CD4-positive, alpha-beta memory T cell (primary cell): ENCODE measurements around the gene LONP2. TPM values are rescaled to one million over a fixed set of nuclear protein-coding genes. Genes with fewer than 3 reads are reported as not detected.
"Not testable (repeated sequence)": the region's sequence is repeated elsewhere in the genome, so short reads cannot be mapped to it uniquely, and the experiment has no call there.

Source experiments
- CTCF ChIA-PET: fragments of 350-600 bp; sonication (Branson Sonifier 250); formaldehyde crosslinking; loops from one replicate; lab custom pipeline; 2021; ENCODE audit warnings: inconsistent platforms; ENCODE audit not compliant: partially characterized antibody; lab: Charles Lee
- POLR2A ChIA-PET: fragments of 350-600 bp; sonication (Branson Sonifier 250); formaldehyde crosslinking; loops from one replicate; lab custom pipeline; 2021; ENCODE audit not compliant: partially characterized antibody; lab: Charles Lee
- DNase-seq, 5 donors: peaks; one replicate each; pipeline versions ENCODE4 v3.0.0 to v3.0.0-alpha.2; 2020 to 2022; ENCODE audit warnings: mixed read lengths in 1 of 5
- H3K27ac ChIP-seq: one replicate; pipeline ENCODE4 v1.7.0; 2013; ENCODE audit warnings: low read depth, low read length
- H3K27me3 ChIP-seq: 2 replicates; pipeline ENCODE4 v1.7.0; 2013; ENCODE audit warnings: mild to moderate bottlenecking, low read length, moderate library complexity; ENCODE audit not compliant: insufficient read depth
- H3K36me3 ChIP-seq: 2 replicates; pipeline ENCODE4 v1.7.0; 2013; ENCODE audit warnings: mild to moderate bottlenecking, low read length, moderate library complexity; ENCODE audit not compliant: insufficient read depth
- H3K4me1 ChIP-seq: 2 replicates; pipeline ENCODE4 v1.7.0; 2013; ENCODE audit warnings: mild to moderate bottlenecking, low read length, moderate library complexity; ENCODE audit not compliant: insufficient read depth
- H3K4me3 ChIP-seq, 2 donors: one replicate each; pipeline ENCODE4 v1.7.0; 2013; ENCODE audit warnings: low read length in 2 of 2, mild to moderate bottlenecking in 1 of 2
- H3K9me3 ChIP-seq, 2 donors: one replicate each; pipeline ENCODE4 v1.7.0; 2013; ENCODE audit warnings: low read length in 2 of 2, control low read depth in 1 of 2; ENCODE audit not compliant: control insufficient read depth in 1 of 2
- H3K27ac Mint-ChIP-seq, 7 donors: one replicate each; pipeline ENCODE4 v1.8.0; 2020 to 2021; ENCODE audit warnings: mixed read lengths in 7 of 7, mild to moderate bottlenecking in 6 of 7, inconsistent platforms in 3 of 7, moderate library complexity in 3 of 7
- H3K27me3 Mint-ChIP-seq, 2 donors: one replicate each; pipeline ENCODE4 v1.8.0; 2020 to 2021; ENCODE audit warnings: mixed read lengths in 2 of 2
- H3K36me3 Mint-ChIP-seq, 2 donors: one replicate each; pipeline ENCODE4 v1.8.0; 2020 to 2021; ENCODE audit warnings: mixed read lengths in 2 of 2, inconsistent platforms in 1 of 2, mild to moderate bottlenecking in 1 of 2
- H3K4me1 Mint-ChIP-seq, 4 donors: one replicate each; pipeline ENCODE4 v1.8.0; 2020 to 2021; ENCODE audit warnings: mixed read lengths in 4 of 4, mild to moderate bottlenecking in 1 of 4
- H3K4me3 Mint-ChIP-seq, 8 donors: one replicate each; pipeline ENCODE4 v1.8.0; 2020 to 2021; ENCODE audit warnings: mixed read lengths in 8 of 8, mild to moderate bottlenecking in 7 of 8, moderate library complexity in 6 of 8, inconsistent platforms in 3 of 8
- H3K9me3 Mint-ChIP-seq, 8 donors: one replicate each; pipeline ENCODE4 v1.8.0; 2020 to 2021; ENCODE audit warnings: mixed read lengths in 8 of 8, mild to moderate bottlenecking in 5 of 8, inconsistent platforms in 3 of 8, moderate library complexity in 1 of 8
- intact Hi-C: fragments of 100-400 bp; cut with micrococcal nuclease; formaldehyde crosslinking; loops from one replicate; pipeline ENCODE4 v1.15.1; 2023
- polyA plus RNA-seq, 2 donors: library from polyadenylated mRNA; unstranded; fragments of 300-500 nt; fragmentation: Illumina TruSeq; gene quantifications; one replicate each; pipeline ENCODE4 v1.2.3, GENCODE V29; 2021
- total RNA-seq, 2 experiments: library from RNA; stranded (reverse); gene quantifications; one replicate each; pipeline ENCODE4 v1.2.3, GENCODE V29; 2021

LONP2 gene
- total and polyA plus RNA-seq, 4 experiments from 2014 or later: 33.4 to 101 (median 69.9) TPM

GRCh38 chr16:48308535-48308934 is 64.4 kb downstream of the LONP2 start:
- H3K36me3 ChIP-seq: peaks cover 12% of the 10 kb centered on the region
- Mint-ChIP-seq H3K27ac (no peak overlapping the region), H3K27me3 (no peaks in the 10 kb centered on the region), H3K36me3 (peaks cover 73 to 91% of the 10 kb centered on the region in 2 donors), H3K4me3 (no peak overlapping the region), H3K9me3 (peaks cover 0 to 65% (median 56%) of the 10 kb centered on the region in 8 donors), H3K4me1 (peaks cover 0 to 6% (median 2%) of the 10 kb centered on the region in 4 donors)
- no peak for DNase-seq
- H3K27ac ChIP-seq: no peak overlapping the region
- no peak overlapping the region for H3K4me3 ChIP-seq
- ChIA-PET CTCF (no interaction called here), POLR2A (interaction anchor here (1.0 kb wide), 1 partner anchor 10 kb away, joined by 4 read pairs; no protein-coding TSS in a partner anchor)
- intact Hi-C loops: no loop called here
- H3K27me3 ChIP-seq: no peaks in the 10 kb centered on the region
- H3K9me3 ChIP-seq: peaks cover 0 to 12% of the 10 kb centered on the region in 2 donors
- H3K4me1 ChIP-seq: no peaks in the 10 kb centered on the region

GRCh38 chr16:48310908-48311641 is 67.0 kb downstream of the LONP2 start:
- H3K9me3 Mint-ChIP-seq: peaks cover 4 to 69% (median 60%) of the 10 kb centered on the region in 8 donors
- intact Hi-C loops: no loop called here
- peak in 2 of 5 donors; percentile 5 to 10 for DNase-seq
- CTCF ChIA-PET: no interaction called here
- Histone ChIP-seq H3K36me3 (peaks cover 6% of the 10 kb centered on the region), H3K27me3 (no peaks in the 10 kb centered on the region), H3K4me3 (no peak overlapping the region), H3K9me3 (peaks cover 0 to 12% of the 10 kb centered on the region in 2 donors), H3K4me1 (no peaks in the 10 kb centered on the region), H3K27ac (no peak overlapping the region)
- no peaks in the 10 kb centered on the region for H3K27me3 Mint-ChIP-seq
- no peak overlapping the region for H3K27ac Mint-ChIP-seq
- POLR2A ChIA-PET: no interaction called here
- peak overlapping the region in 1 of 8 donors; percentile 31 for H3K4me3 Mint-ChIP-seq
- peaks cover 75 to 92% of the 10 kb centered on the region in 2 donors for H3K36me3 Mint-ChIP-seq
- H3K4me1 Mint-ChIP-seq: peaks cover 2 to 14% (median 8%) of the 10 kb centered on the region in 4 donors

GRCh38 chr16:48313905-48314304 is 69.8 kb downstream of the LONP2 start:
- Histone ChIP-seq H3K9me3 (peaks cover 0 to 12% of the 10 kb centered on the region in 2 donors), H3K4me1 (peaks cover 23% of the 10 kb centered on the region)
- H3K4me3 ChIP-seq, intact Hi-C loops, H3K36me3 ChIP-seq, H3K27me3 ChIP-seq, H3K27me3 Mint-ChIP-seq, POLR2A ChIA-PET, H3K27ac ChIP-seq, DNase-seq: not testable (repeated sequence)
- H3K4me1 Mint-ChIP-seq: peaks cover 14 to 37% (median 25%) of the 10 kb centered on the region in 4 donors
- H3K36me3 Mint-ChIP-seq: peaks cover 58 to 70% of the 10 kb centered on the region in 2 donors
- CTCF ChIA-PET: interaction anchor here (1.0 kb wide), 1 partner anchor 315 kb away, joined by 3 read pairs; no protein-coding TSS in a partner anchor
- H3K27ac Mint-ChIP-seq: peak overlapping the region in 1 of 7 donors; percentile 23
- H3K9me3 Mint-ChIP-seq: peaks cover 4 to 51% (median 43%) of the 10 kb centered on the region in 8 donors
- peak overlapping the region in 1 of 8 donors; percentile 8 for H3K4me3 Mint-ChIP-seq

DNA sequence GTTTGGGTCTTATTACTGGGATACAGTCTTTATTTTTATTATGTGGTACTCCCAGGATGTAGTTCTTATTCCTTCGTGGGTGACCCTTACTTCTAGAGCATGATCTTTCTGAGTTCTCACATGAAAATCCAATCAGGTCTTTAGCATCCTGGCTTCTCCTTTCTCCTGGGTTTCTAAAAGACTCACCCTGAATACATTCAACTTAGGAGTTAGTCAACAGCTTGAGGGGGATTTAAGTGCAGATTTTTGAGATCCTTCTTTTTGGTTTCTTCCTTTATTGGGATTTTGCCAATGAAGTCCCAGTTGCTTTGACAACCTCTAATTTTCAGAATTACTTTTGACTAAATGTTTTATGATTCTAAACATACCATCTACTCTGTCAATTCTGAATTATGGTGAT is 72.9 kb downstream of the LONP2 start:
- peaks cover 4 to 19% (median 15%) of the 10 kb centered on the region in 8 donors for H3K9me3 Mint-ChIP-seq
- Histone ChIP-seq H3K9me3 (peaks cover 0 to 7% of the 10 kb centered on the region in 2 donors), H3K27ac (no peak overlapping the region), H3K4me1 (peaks cover 32% of the 10 kb centered on the region), H3K27me3 (no peaks in the 10 kb centered on the region), H3K36me3 (no peaks in the 10 kb centered on the region), H3K4me3 (no peak overlapping the region)
- intact Hi-C loops: loop anchor here (5.0 kb wide), 2 partner anchors 50 to 65 kb away; no protein-coding TSS in a partner anchor
- no peaks in the 10 kb centered on the region for H3K27me3 Mint-ChIP-seq
- CTCF ChIA-PET: interaction anchor here (2.7 kb wide), 1 partner anchor 313 kb away, joined by 9 read pairs; no protein-coding TSS in a partner anchor
- peaks cover 38 to 39% of the 10 kb centered on the region in 2 donors for H3K36me3 Mint-ChIP-seq
- no peak overlapping the region for H3K4me3 Mint-ChIP-seq
- peaks cover 19 to 50% (median 31%) of the 10 kb centered on the region in 4 donors for H3K4me1 Mint-ChIP-seq
- DNase-seq: no peak
- POLR2A ChIA-PET: no interaction called here
- peak overlapping the region in 3 of 7 donors; percentile 10 to 65 (median 29) for H3K27ac Mint-ChIP-seq

GRCh38 chr16:48317614-48318315 is 73.7 kb downstream of the LONP2 start:
- CTCF ChIA-PET: interaction anchor here (0.8 to 2.7 kb wide), 3 partner anchors 76 to 313 kb away, joined by 3 to 9 read pairs (median 9); no protein-coding TSS in a partner anchor
- Histone ChIP-seq H3K27ac (no peak overlapping the region), H3K4me1 (peaks cover 32% of the 10 kb centered on the region), H3K9me3 (peaks cover 0 to 1% of the 10 kb centered on the region in 2 donors), H3K36me3 (no peaks in the 10 kb centered on the region), H3K27me3 (no peaks in the 10 kb centered on the region), H3K4me3 (no peak overlapping the region)
- DNase-seq: no peak
- peak overlapping the region in 6 of 8 donors; percentile 10 to 84 (median 74) for H3K4me3 Mint-ChIP-seq
- H3K27ac Mint-ChIP-seq: peak overlapping the region in 6 of 7 donors; percentile 25 to 85 (median 54)
- H3K4me1 Mint-ChIP-seq: peaks cover 19 to 50% (median 29%) of the 10 kb centered on the region in 4 donors
- H3K27me3 Mint-ChIP-seq: no peaks in the 10 kb centered on the region
- POLR2A ChIA-PET: interaction anchor here (0.8 to 3.0 kb wide), 6 partner anchors 13 to 295 kb away, joined by 3 to 13 read pairs (median 4); partner anchors contain the start of gene N4BP1
- peaks cover 32 to 33% of the 10 kb centered on the region in 2 donors for H3K36me3 Mint-ChIP-seq
- intact Hi-C loops: loop anchor here (2.0 to 5.0 kb wide), 3 partner anchors 50 to 73 kb away; partner anchors contain the start of gene LONP2
- peaks cover 0 to 14% (median 8%) of the 10 kb centered on the region in 8 donors for H3K9me3 Mint-ChIP-seq

DNA sequence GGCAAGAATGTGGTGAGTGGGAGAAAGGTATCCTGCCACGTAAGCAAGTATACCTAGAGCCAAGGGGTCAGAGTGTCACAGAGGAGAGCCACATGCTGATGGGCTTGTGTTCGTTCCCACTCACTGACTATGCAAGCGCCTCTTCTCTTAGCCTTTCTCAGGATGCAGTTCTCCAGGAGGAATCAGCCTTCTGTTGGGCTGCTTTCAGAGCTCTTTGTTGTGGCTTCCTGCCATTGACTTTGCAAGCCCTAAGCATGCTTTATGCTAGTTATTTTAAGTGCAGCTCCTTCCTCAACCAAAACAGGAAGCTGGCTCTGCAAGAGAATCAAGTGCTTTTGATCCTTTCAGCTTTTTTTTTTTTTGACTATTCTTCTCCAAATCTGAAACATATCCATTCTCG is 74.5 kb downstream of the LONP2 start:
- Histone ChIP-seq H3K36me3 (no peaks in the 10 kb centered on the region), H3K27me3 (no peaks in the 10 kb centered on the region), H3K4me3 (no peak overlapping the region), H3K4me1 (peaks cover 32% of the 10 kb centered on the region), H3K9me3 (no peaks in the 10 kb centered on the region), H3K27ac (no peak overlapping the region)
- H3K9me3 Mint-ChIP-seq: peaks cover 0 to 8% (median 2%) of the 10 kb centered on the region in 8 donors
- CTCF ChIA-PET: interaction anchor here (0.7 to 2.7 kb wide), 3 partner anchors 74 to 312 kb away, joined by 3 to 9 read pairs (median 9); no protein-coding TSS in a partner anchor
- DNase-seq: peak; percentile 47 to 69 (median 61)
- H3K36me3 Mint-ChIP-seq: peaks cover 26 to 27% of the 10 kb centered on the region in 2 donors
- peak overlapping the region; percentile 56 to 87 (median 77) for H3K4me3 Mint-ChIP-seq
- POLR2A ChIA-PET: interaction anchor here (0.5 to 3.0 kb wide), 12 partner anchors 10 to 1346 kb away, joined by 3 to 13 read pairs (median 4); partner anchors contain the start of genes DNAJA2 and N4BP1
- no peaks in the 10 kb centered on the region for H3K27me3 Mint-ChIP-seq
- peak overlapping the region; percentile 65 to 90 (median 85) for H3K27ac Mint-ChIP-seq
- peaks cover 19 to 48% (median 30%) of the 10 kb centered on the region in 4 donors for H3K4me1 Mint-ChIP-seq
- intact Hi-C loops: loop anchor here (2.0 to 5.0 kb wide), 3 partner anchors 49 to 74 kb away; partner anchors contain the start of gene LONP2
